ENCODE data around the gene EML5. TPM values are rescaled to one million over a fixed set of nuclear protein-coding genes. Genes with fewer than 3 reads are reported as not detected.

The EML5 gene
- total RNA-seq, 2 donors from 2014 or later: 0.41 to 0.71 TPM

DNA sequence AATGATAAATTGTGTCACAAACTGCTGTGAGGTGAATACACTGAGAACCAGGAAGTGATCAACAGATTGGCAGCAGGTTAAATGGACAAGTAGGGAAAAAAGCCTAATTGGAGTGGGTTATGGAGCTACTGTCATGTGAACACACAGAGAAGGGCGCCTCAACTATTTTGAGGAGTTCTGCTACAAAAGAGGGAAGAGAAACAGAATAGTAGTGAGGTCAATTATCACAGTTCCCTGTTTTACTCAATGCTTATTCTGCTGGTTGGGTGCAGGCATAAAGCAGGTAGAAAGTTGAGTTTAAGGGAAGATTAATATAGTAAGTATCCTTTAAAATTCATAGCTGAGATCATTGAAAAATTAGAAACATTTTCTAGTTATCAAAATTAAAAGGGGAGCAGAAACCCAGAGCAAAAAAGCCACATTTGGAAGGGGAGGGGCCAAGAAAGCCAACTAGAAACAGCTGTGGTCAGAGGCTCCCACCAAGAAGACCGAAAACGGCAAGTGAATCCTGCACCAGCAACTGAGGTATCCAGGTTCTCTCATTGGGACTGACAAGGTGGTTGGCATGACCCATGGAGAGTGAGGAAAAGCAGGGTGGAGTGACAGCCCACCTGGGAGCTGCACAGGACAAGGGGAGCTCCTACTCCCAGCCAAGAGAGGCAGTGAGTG is 124.2 kb downstream of the EML5 start:
- Histone ChIP-seq H3K27me3 (replicated peaks; ENCODE audit: insufficient read depth) (no peaks in the 10 kb centered on the region), H3K4me3 (no peak overlapping the region), H3K27ac (peak overlapping the region in 1 of 2 donors; percentile 27), H3K9me3 (no peaks in the 10 kb centered on the region), H3K36me3 (no peaks in the 10 kb centered on the region), H3K4me1 (ENCODE audit: control insufficient read depth in 1 of 2, low read depth in 2 of 2) (peaks cover 3 to 10% of the 10 kb centered on the region in 2 donors)
- DNase-seq (ENCODE audit: low spot score): no peak
- TF ChIP-seq, protein P1, sequence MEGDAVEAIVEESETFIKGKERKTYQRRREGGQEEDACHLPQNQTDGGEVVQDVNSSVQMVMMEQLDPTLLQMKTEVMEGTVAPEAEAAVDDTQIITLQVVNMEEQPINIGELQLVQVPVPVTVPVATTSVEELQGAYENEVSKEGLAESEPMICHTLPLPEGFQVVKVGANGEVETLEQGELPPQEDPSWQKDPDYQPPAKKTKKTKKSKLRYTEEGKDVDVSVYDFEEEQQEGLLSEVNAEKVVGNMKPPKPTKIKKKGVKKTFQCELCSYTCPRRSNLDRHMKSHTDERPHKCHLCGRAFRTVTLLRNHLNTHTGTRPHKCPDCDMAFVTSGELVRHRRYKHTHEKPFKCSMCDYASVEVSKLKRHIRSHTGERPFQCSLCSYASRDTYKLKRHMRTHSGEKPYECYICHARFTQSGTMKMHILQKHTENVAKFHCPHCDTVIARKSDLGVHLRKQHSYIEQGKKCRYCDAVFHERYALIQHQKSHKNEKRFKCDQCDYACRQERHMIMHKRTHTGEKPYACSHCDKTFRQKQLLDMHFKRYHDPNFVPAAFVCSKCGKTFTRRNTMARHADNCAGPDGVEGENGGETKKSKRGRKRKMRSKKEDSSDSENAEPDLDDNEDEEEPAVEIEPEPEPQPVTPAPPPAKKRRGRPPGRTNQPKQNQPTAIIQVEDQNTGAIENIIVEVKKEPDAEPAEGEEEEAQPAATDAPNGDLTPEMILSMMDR (IDR thresholded peaks at IDR 0.05): no peak
- ATAC-seq (ENCODE audit: insufficient number of reproducible peaks, low FRiP score, low read depth): no peak

GRCh38 chr14:88667555-88668273 is 125.0 kb downstream of the EML5 start:
- Histone ChIP-seq H3K36me3 (no peaks in the 10 kb centered on the region), H3K27me3 (replicated peaks; ENCODE audit: insufficient read depth) (no peaks in the 10 kb centered on the region), H3K4me3 (no peak overlapping the region), H3K4me1 (ENCODE audit: control insufficient read depth in 1 of 2, low read depth in 2 of 2) (peaks cover 3 to 10% of the 10 kb centered on the region in 2 donors), H3K27ac (peak overlapping the region; percentile 27 to 43), H3K9me3 (no peaks in the 10 kb centered on the region)
- DNase-seq (ENCODE audit: low spot score) (no peak), ATAC-seq (ENCODE audit: insufficient number of reproducible peaks, low FRiP score, low read depth) (peak; percentile 76)
- TF ChIP-seq, protein P1 (IDR thresholded peaks at IDR 0.05): peak; percentile 74

- TF ChIP-seq, protein P1 (IDR thresholded peaks at IDR 0.05): no peak
- Histone ChIP-seq H3K27me3 (replicated peaks; ENCODE audit: insufficient read depth) (no peaks in the 10 kb centered on the region), H3K27ac (no peak overlapping the region), H3K36me3 (no peaks in the 10 kb centered on the region), H3K9me3 (no peaks in the 10 kb centered on the region), H3K4me3 (no peak overlapping the region), H3K4me1 (ENCODE audit: control insufficient read depth in 1 of 2, low read depth in 2 of 2) (no peaks in the 10 kb centered on the region)
- DNase-seq (ENCODE audit: low spot score) (no peak), ATAC-seq (ENCODE audit: insufficient number of reproducible peaks, low FRiP score, low read depth) (no peak)
Measured at GRCh38 chr14:88660056-88660455, 132.7 kb downstream of the EML5 start.

DNA sequence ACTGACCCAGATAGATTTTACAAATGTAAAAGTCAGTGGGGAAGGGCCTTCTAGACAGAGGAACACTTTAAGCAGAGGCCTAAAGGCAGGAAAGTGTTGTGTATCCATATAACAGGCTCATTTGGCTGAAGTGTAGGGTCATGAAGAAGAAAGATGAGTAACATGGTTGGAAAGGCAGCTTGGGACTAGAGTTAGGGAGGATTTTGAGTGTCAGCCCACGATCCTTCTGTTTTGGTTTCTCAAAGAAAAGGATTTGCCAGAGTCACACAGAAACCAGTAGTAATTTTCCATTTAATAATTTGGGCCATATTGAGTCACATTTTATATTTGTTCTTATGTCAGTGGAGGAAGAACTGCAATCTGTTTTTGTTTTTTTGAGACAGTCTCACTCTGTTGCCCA is 153.5 kb downstream of the EML5 start:
- no peaks in the 10 kb centered on the region for H3K9me3 ChIP-seq
- no peak for ATAC-seq (ENCODE audit: insufficient number of reproducible peaks, low FRiP score, low read depth)

DNA sequence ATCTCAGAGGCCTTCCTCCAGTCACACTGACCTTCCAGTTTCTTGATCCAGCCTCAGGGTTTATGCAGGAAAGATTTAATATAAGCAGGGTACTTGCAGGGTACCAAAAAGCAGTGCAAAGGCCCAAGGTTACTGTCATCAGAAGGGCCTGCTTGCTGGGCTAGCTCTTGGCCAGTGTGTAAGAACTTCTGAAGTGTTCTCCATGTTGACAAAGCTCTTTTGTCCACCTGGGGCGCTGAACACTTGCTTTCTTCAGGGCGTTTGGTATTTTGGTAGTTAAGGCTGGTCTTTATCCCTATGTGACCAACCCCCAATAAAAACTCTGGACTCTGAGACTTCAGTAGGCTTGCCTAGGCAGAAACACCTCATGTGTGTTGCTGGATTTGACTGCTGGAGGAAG is 160.2 kb downstream of the EML5 start:
- DNase-seq (ENCODE audit: low spot score) (no peak), ATAC-seq (ENCODE audit: insufficient number of reproducible peaks, low FRiP score, low read depth) (no peak)
- Histone ChIP-seq H3K27me3 (replicated peaks; ENCODE audit: insufficient read depth) (no peaks in the 10 kb centered on the region), H3K27ac (no peak overlapping the region), H3K4me3 (no peak overlapping the region), H3K4me1 (ENCODE audit: control insufficient read depth in 1 of 2, low read depth in 2 of 2) (no peaks in the 10 kb centered on the region), H3K36me3 (no peaks in the 10 kb centered on the region), H3K9me3 (no peaks in the 10 kb centered on the region)
- TF ChIP-seq, protein P1 (IDR thresholded peaks at IDR 0.05): no peak

More for the DNA sequence above, 153.5 kb downstream of the EML5 start:
- Histone ChIP-seq H3K4me3 (no peak overlapping the region), H3K36me3 (no peaks in the 10 kb centered on the region), H3K27me3 (replicated peaks; ENCODE audit: insufficient read depth) (no peaks in the 10 kb centered on the region), H3K27ac (no peak overlapping the region), H3K4me1 (ENCODE audit: control insufficient read depth in 1 of 2, low read depth in 2 of 2) (no peaks in the 10 kb centered on the region)
- no peak for DNase-seq (ENCODE audit: low spot score)
- TF ChIP-seq, protein P1 (IDR thresholded peaks at IDR 0.05): no peak

Measured in thoracic aorta (tissue), 2 donors.